DOHH2 (cell line): Measurements from ENCODE around the gene EIF2D.

ENCODE experiments used
- H3F3A ChIP-seq: fragments of 200-600 bp; sonication (generic), shearing (Covaris generic); 2 replicates; pipeline ENCODE4 v1.6.0; 2016; ENCODE audit warnings: antibody characterized with exemption, mild to moderate bottlenecking; ENCODE audit not compliant: control insufficient read depth, insufficient read depth
- H3K27ac ChIP-seq: fragments of 200-600 bp; sonication (generic); 2 replicates; pipeline ENCODE4 v1.5.1; 2014; ENCODE audit warnings: low read depth, mild to moderate bottlenecking, low read length, moderate library complexity
- H3K27me3 ChIP-seq: fragments of 200-600 bp; sonication (generic); 2 replicates; pipeline ENCODE4 v1.6.1; 2014; ENCODE audit warnings: mild to moderate bottlenecking, low read length, mixed read lengths; ENCODE audit not compliant: control insufficient read depth
- H3K36me3 ChIP-seq: fragments of 200-600 bp; sonication (generic); 2 replicates; pipeline ENCODE4 v1.6.1; 2014; ENCODE audit warnings: mild to moderate bottlenecking, low read length, moderate library complexity, mixed read lengths; ENCODE audit not compliant: control insufficient read depth
- H3K4me1 ChIP-seq: fragments of 200-600 bp; sonication (generic); 2 replicates; pipeline ENCODE4 v1.6.1; 2014; ENCODE audit warnings: mild to moderate bottlenecking, low read length, mixed read lengths; ENCODE audit not compliant: control insufficient read depth
- H3K4me2 ChIP-seq: fragments of 200-600 bp; sonication (generic); 2 replicates; pipeline ENCODE4 v1.6.0; 2014; ENCODE audit warnings: mild to moderate bottlenecking, low read length, moderate library complexity
- H3K4me3 ChIP-seq: fragments of 200-600 bp; sonication (generic); 2 replicates; pipeline ENCODE4 v1.5.1; 2014; ENCODE audit warnings: mild to moderate bottlenecking, low read length, mixed read lengths
- H3K79me2 ChIP-seq: fragments of 200-600 bp; sonication (generic); 2 replicates; pipeline ENCODE4 v1.6.1; 2014; ENCODE audit warnings: mild to moderate bottlenecking, low read length, mixed read lengths; ENCODE audit not compliant: control insufficient read depth
- H3K9me2 ChIP-seq: fragments of 200-600 bp; sonication (generic); replicated peaks from 2 replicates; pipeline ENCODE4 v1.6.1; 2014; ENCODE audit warnings: mild to moderate bottlenecking, low read length, mixed read lengths; ENCODE audit not compliant: control insufficient read depth
- H3K9me3 ChIP-seq: fragments of 200-600 bp; sonication (generic); 2 replicates; pipeline ENCODE4 v1.6.1; 2014; ENCODE audit warnings: antibody characterized with exemption, low read length, mixed read lengths; ENCODE audit not compliant: control insufficient read depth, insufficient read depth
- H4K20me1 ChIP-seq: fragments of 200-600 bp; sonication (generic); 2 replicates; pipeline ENCODE4 v1.6.0; 2014; ENCODE audit warnings: low read depth, mild to moderate bottlenecking, antibody characterized with exemption, low read length, moderate library complexity; ENCODE audit not compliant: control insufficient read depth, insufficient read depth
- CTCF ChIP-seq: fragments of 200-600 bp; sonication (generic); IDR thresholded peaks from one replicate; pipeline ENCODE4 v1.5.1; 2014; ENCODE audit warnings: antibody characterized with exemption, mild to moderate bottlenecking, low read depth, low read length; ENCODE audit not compliant: poor library complexity, severe bottlenecking
- EZH2phosphoT487 ChIP-seq: fragments of 200-600 bp; sonication (generic); IDR thresholded peaks from 2 replicates; pipeline ENCODE4 v1.6.1; 2017; ENCODE audit warnings: borderline replicate concordance, mild to moderate bottlenecking, antibody characterized with exemption, low read length, moderate library complexity, mixed read lengths

The EIF2D gene

GRCh38 chr1:206573762-206574161 is 38.5 kb downstream of the EIF2D start:
- H3F3A ChIP-seq: peaks cover 3% of the 10 kb centered on the region; the same call in 1 of the 2 replicates
- no peaks in the 10 kb centered on the region for H3K9me2 ChIP-seq
- peaks cover 27% of the 10 kb centered on the region for H3K4me1 ChIP-seq
- TF ChIP-seq CTCF: no peak
- TF ChIP-seq EZH2phosphoT487: no peak
- H3K36me3 ChIP-seq: no peaks in the 10 kb centered on the region
- no peaks in the 10 kb centered on the region for H4K20me1 ChIP-seq
- H3K4me3 ChIP-seq: no peak overlapping the region
- H3K27ac ChIP-seq: no peak overlapping the region
- H3K4me2 ChIP-seq: no peak overlapping the region
- no peaks in the 10 kb centered on the region for H3K27me3 ChIP-seq
- H3K79me2 ChIP-seq: peaks cover 18% of the 10 kb centered on the region
- H3K9me3 ChIP-seq: no peaks in the 10 kb centered on the region

- H3K27me3 ChIP-seq: no peaks in the 10 kb centered on the region
- peaks cover 27% of the 10 kb centered on the region for H3K4me1 ChIP-seq
- H3K9me2 ChIP-seq: no peaks in the 10 kb centered on the region
- H3K27ac ChIP-seq: no peak overlapping the region
- TF ChIP-seq CTCF (no peak), EZH2phosphoT487 (no peak)
- no peak overlapping the region for H3K4me3 ChIP-seq
- no peaks in the 10 kb centered on the region for H4K20me1 ChIP-seq
- H3K9me3 ChIP-seq: no peaks in the 10 kb centered on the region
- H3F3A ChIP-seq: peaks cover 1% of the 10 kb centered on the region; the same call in 1 of the 2 replicates
- peaks cover 18% of the 10 kb centered on the region for H3K79me2 ChIP-seq
- no peak overlapping the region for H3K4me2 ChIP-seq
- H3K36me3 ChIP-seq: no peaks in the 10 kb centered on the region
Measured at GRCh38 chr1:206573319-206573718, 38.9 kb downstream of the EIF2D start.

GRCh38 chr1:206572835-206573234 is 39.4 kb downstream of the EIF2D start:
- Histone ChIP-seq H3K4me2 (no peak overlapping the region), H3K4me1 (peaks cover 27% of the 10 kb centered on the region), H3K9me3 (no peaks in the 10 kb centered on the region), H3K9me2 (no peaks in the 10 kb centered on the region), H3F3A (no peaks in the 10 kb centered on the region; the same call in 1 of the 2 replicates), H3K27me3 (no peaks in the 10 kb centered on the region), H4K20me1 (no peaks in the 10 kb centered on the region), H3K4me3 (no peak overlapping the region), H3K27ac (no peak overlapping the region), H3K36me3 (no peaks in the 10 kb centered on the region), H3K79me2 (peaks cover 18% of the 10 kb centered on the region)
- TF ChIP-seq CTCF (no peak), EZH2phosphoT487 (no peak)

- H3K36me3 ChIP-seq: no peaks in the 10 kb centered on the region; the same call in 1 of the 2 replicates
- peaks cover 19% of the 10 kb centered on the region for H3K4me1 ChIP-seq
- TF ChIP-seq EZH2phosphoT487 (no peak), CTCF (no peak)
- H3K79me2 ChIP-seq: peaks cover 13% of the 10 kb centered on the region
- no peaks in the 10 kb centered on the region for H3K9me2 ChIP-seq
- H3K4me3 ChIP-seq: no peak overlapping the region
- H3K4me2 ChIP-seq: no peak overlapping the region
- H3K27ac ChIP-seq: no peak overlapping the region
- no peaks in the 10 kb centered on the region for H3K27me3 ChIP-seq
- H4K20me1 ChIP-seq: no peaks in the 10 kb centered on the region
- no peaks in the 10 kb centered on the region for H3K9me3 ChIP-seq
- no peaks in the 10 kb centered on the region for H3F3A ChIP-seq
Measured at GRCh38 chr1:206570529-206570928, 41.7 kb downstream of the EIF2D start.
